T-helper 2 cell (primary cell): ENCODE results near the gene KRTAP3-2.

Experiments used
- DNase-seq, 5 experiments: peaks; one replicate each; pipeline versions ENCODE4 v3.0.0 to v3.0.0-alpha.2; 2012 to 2022

Gene KRTAP3-2

GRCh38 chr17:40962059-40962561, 37.6 kb downstream of the KRTAP3-2 start:
- DNase-seq: no peak

DNA sequence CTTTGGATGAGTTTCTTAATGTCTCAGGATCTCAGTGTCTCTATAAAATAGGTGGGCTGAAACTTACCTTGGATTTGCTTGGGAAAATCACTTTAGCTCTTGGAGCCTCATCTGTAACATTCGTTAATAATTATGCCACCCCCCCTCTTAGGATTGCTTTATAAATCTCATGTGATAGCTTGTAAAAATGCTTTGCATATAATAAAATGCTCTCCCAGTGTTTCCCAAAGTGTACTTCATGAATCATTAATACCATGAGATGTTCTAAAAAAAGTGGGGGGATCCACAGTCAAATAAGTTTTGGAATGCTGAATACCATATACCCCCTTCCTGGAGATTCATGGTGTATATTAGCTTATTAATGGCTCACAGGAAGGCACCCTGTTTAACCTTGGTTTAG, 38.1 kb downstream of the KRTAP3-2 start:
- no peak for DNase-seq

DNA sequence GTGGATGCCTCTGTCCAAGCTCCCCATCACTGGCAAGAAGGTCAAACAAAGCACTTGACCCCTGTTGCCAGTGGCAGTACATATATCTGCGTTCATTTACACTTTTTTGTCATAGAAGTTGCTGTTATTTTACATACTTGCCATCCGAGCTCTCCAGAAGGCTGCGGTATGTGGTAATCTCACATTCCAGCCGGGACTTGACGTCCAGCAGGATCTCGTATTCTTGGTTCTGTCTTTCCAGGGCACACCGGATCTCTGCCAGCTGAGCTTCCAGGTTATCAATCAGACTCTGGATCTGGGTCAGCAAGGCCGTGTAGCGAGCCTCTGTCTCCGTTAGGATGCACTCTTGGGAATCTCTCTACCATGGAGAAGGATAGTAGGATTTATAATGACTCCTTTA, 39.6 kb downstream of the KRTAP3-2 start:
- DNase-seq: no peak

DNA sequence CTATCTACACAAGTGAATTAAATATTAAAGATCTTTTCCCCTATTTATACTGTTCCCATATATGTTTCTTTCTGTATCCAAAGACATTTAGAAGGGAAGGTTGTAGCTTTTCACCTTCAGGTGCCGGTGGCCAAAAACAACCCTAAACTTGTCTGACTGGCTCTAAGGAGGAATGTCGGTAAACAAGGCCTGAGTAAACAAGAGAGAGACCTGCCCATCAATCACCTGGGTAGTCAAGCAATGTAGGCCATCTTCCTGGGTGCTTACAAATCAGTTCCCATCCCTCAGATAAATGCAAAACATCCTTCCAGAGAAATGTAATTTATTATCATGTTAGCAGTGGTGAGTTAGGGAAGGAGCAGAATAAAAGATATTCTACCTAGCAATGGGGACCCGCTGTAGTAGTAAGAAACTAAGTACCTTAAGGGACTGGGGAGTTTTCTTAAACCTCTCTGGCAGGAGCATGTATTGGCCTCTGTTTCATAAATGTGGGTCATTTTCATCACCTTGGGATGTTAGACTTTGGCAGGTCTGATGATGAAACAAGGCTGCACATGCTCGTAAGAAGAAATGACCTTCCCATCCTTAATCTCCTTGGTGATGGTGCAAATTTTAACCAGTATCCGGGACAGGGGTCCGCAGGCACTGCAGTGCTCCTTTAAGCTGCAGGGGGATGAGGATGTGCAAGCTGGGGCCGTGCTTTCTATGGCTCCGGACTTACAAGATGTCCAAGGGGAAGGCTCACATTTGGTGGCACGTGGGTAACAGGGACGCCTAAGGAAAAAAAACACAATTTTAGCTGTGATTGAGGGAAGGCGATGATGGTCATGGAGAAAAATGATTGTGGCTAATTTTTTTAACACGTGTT, 41.4 kb downstream of the KRTAP3-2 start:
- DNase-seq: no peak

GRCh38 chr17:40956401-40957254, 43.1 kb downstream of the KRTAP3-2 start:
- no peak for DNase-seq

GRCh38 chr17:40953881-40954280, 45.8 kb downstream of the KRTAP3-2 start:
- no peak for DNase-seq

DNA sequence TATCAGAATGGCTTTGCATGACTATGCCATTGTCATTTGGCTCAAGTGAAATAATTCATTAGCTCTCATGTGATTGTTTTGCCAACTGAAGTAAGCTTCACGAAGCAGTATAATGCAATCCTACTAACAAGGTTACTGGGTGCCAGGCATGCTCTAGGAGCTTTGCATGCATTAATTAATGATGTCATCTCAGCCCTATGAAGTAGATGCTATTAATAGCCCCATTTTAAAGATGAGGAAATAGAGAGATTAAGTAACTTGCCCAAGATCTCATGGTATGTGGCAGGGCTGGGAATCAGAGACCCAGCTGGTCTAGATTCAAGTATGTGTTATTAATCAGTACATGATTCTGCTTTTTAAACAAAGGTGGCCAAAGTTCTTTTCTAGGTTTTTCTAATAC, 47.0 kb downstream of the KRTAP3-2 start:
- no peak for DNase-seq

DNA sequence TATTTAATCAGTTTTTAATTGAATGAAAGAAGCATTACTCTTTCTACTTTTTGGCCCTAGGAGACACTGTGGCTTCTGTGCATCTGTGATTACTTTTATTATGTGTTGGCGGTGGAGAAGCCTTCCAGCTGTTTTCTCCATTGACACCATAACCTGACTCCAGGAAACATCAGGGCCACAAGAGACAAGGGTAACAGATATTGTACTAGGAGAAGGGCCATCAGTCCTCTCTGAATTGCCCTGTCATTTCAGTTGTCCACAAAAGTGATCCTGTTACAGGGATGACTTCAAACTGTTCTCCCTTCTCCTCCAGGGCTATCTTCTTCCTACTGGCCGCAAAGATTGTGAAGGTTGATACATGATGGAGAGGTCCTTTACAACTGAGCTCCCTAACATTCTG, 47.6 kb downstream of the KRTAP3-2 start:
- no peak for DNase-seq

- no peak for DNase-seq
Measured at GRCh38 chr17:40951011-40951622, 48.6 kb downstream of the KRTAP3-2 start.

GRCh38 chr17:40950176-40950575, 49.5 kb downstream of the KRTAP3-2 start:
- no peak for DNase-seq

- no peak for DNase-seq
Measured at GRCh38 chr17:40949418-40949817, 50.3 kb downstream of the KRTAP3-2 start.
